ENCODE results near the gene FANCC. TPM values are rescaled to one million over a fixed set of nuclear protein-coding genes. Genes with fewer than 3 reads are reported as not detected.
"Not testable (repeated sequence)": the region's sequence is repeated elsewhere in the genome, so short reads cannot be mapped to it uniquely, and the experiment has no call there.

FANCC gene
- total RNA-seq, 1 donor from 2014 or later: 26.6 TPM

- no peak for DNase-seq
Measured at GRCh38 chr9:95330720-95331404, 13.4 kb upstream of the FANCC start.

GRCh38 chr9:95329061-95329460, 11.6 kb upstream of the FANCC start:
- DNase-seq: not testable (repeated sequence)

GRCh38 chr9:95327239-95327865, 9.8 kb upstream of the FANCC start:
- DNase-seq: no peak

GRCh38 chr9:95325221-95325620, 7.7 kb upstream of the FANCC start:
- no peak for DNase-seq

- no peak for DNase-seq
Measured at GRCh38 chr9:95317893-95318211, 343 bp upstream of the FANCC start.

- peak; percentile 92 for DNase-seq
Measured at GRCh38 chr9:95316794-95317118, 753 bp downstream of the FANCC start.

- no peak for DNase-seq
Measured at GRCh38 chr9:95316274-95316673, 1.2 kb downstream of the FANCC start.

- DNase-seq: no peak
Measured at GRCh38 chr9:95315108-95315746, 2.3 kb downstream of the FANCC start.

- DNase-seq: peak; percentile 84
Measured at GRCh38 chr9:95313010-95313498, 4.5 kb downstream of the FANCC start.

GRCh38 chr9:95311961-95312360, 5.5 kb downstream of the FANCC start:
- DNase-seq: no peak

GRCh38 chr9:95307538-95307937, 10.0 kb downstream of the FANCC start:
- DNase-seq: no peak

- DNase-seq: no peak
Measured at GRCh38 chr9:95306819-95307218, 10.7 kb downstream of the FANCC start.

GRCh38 chr9:95305770-95306492, 11.6 kb downstream of the FANCC start:
- peak; percentile 54 for DNase-seq

GRCh38 chr9:95302479-95302878, 15.0 kb downstream of the FANCC start:
- DNase-seq: no peak

- DNase-seq: no peak
Measured at GRCh38 chr9:95297760-95298159, 19.7 kb downstream of the FANCC start.

GRCh38 chr9:95297316-95297715, 20.2 kb downstream of the FANCC start:
- no peak for DNase-seq

- DNase-seq: no peak
Measured at GRCh38 chr9:95296761-95297160, 20.7 kb downstream of the FANCC start.

GRCh38 chr9:95293296-95293695, 24.2 kb downstream of the FANCC start:
- DNase-seq: not testable (repeated sequence)

GRCh38 chr9:95292226-95292625, 25.3 kb downstream of the FANCC start:
- DNase-seq: no peak

GRCh38 chr9:95286151-95286550, 31.4 kb downstream of the FANCC start:
- DNase-seq: no peak

GRCh38 chr9:95285307-95285706, 32.2 kb downstream of the FANCC start:
- no peak for DNase-seq

- peak; percentile 24 for DNase-seq
Measured at GRCh38 chr9:95284162-95285080, 33.1 kb downstream of the FANCC start.

Data from tongue (tissue), 2 donors.